Loucy (cell line): Measurements from ENCODE around the gene SH3GL1.
"Not testable (repeated sequence)": the region's sequence is repeated elsewhere in the genome, so short reads cannot be mapped to it uniquely, and the experiment has no call there.

Source experiments
- H2AFZ ChIP-seq: fragments of 200-600 bp; sonication (generic); 2 replicates; pipeline ENCODE4 v1.6.0; 2016; ENCODE audit warnings: antibody characterized with exemption, mild to moderate bottlenecking, low read length, moderate library complexity
- H3F3A ChIP-seq: fragments of 200-600 bp; 2 replicates; pipeline ENCODE4 v1.6.0; 2016; ENCODE audit warnings: antibody characterized with exemption, low read depth, mild to moderate bottlenecking
- H3K27me3 ChIP-seq: fragments of 200-600 bp; sonication (generic); 2 replicates; pipeline ENCODE4 v1.6.1; 2014; ENCODE audit warnings: low read length, mild to moderate bottlenecking; ENCODE audit not compliant: insufficient read depth, poor library complexity, severe bottlenecking
- H3K36me3 ChIP-seq: fragments of 200-600 bp; sonication (generic); 2 replicates; pipeline ENCODE4 v1.6.1; 2016; ENCODE audit warnings: low read length; ENCODE audit not compliant: insufficient read depth
- H3K4me1 ChIP-seq: fragments of 200-600 bp; sonication (generic); 2 replicates; pipeline ENCODE4 v1.5.1; 2014; ENCODE audit warnings: low read length, mild to moderate bottlenecking; ENCODE audit not compliant: insufficient read depth, poor library complexity, severe bottlenecking
- H3K4me2 ChIP-seq: fragments of 200-600 bp; sonication (generic); 2 replicates; pipeline ENCODE4 v1.6.0; 2014; ENCODE audit warnings: antibody characterized with exemption, low read length, low read depth, mild to moderate bottlenecking; ENCODE audit not compliant: poor library complexity, severe bottlenecking
- H3K4me3 ChIP-seq: fragments of 200-600 bp; sonication (generic); 2 replicates; pipeline ENCODE4 v1.5.1; 2014; ENCODE audit warnings: low read length, mild to moderate bottlenecking, mixed read lengths; ENCODE audit not compliant: poor library complexity, severe bottlenecking
- H3K79me2 ChIP-seq: fragments of 200-600 bp; sonication (generic); 2 replicates; pipeline ENCODE4 v1.6.1; 2014; ENCODE audit warnings: low read length; ENCODE audit not compliant: insufficient read depth
- H3K9ac ChIP-seq: fragments of 200-600 bp; sonication (generic); 2 replicates; pipeline ENCODE4 v1.6.0; 2014; ENCODE audit warnings: mild to moderate bottlenecking, low read depth, low read length, moderate library complexity; ENCODE audit not compliant: poor library complexity, severe bottlenecking
- H3K9me2 ChIP-seq: fragments of 200-600 bp; sonication (generic); replicated peaks from 2 replicates; pipeline ENCODE4 v1.6.1; 2016; ENCODE audit warnings: low read depth, low read length, mixed read lengths
- H3K9me3 ChIP-seq: fragments of 200-600 bp; sonication (generic); 2 replicates; pipeline ENCODE4 v1.6.1; 2014; ENCODE audit warnings: mild to moderate bottlenecking, antibody characterized with exemption, low read length, low read depth; ENCODE audit not compliant: insufficient read depth
- H4K20me1 ChIP-seq: fragments of 200-600 bp; sonication (generic); 2 replicates; pipeline ENCODE4 v1.6.0; 2014; ENCODE audit warnings: antibody characterized with exemption, low read length, mild to moderate bottlenecking; ENCODE audit not compliant: insufficient read depth, poor library complexity, severe bottlenecking
- CTCF ChIP-seq: fragments of 200-600 bp; sonication (generic); conservative IDR thresholded peaks from 2 replicates; pipeline ENCODE4 v1.5.1; 2014; ENCODE audit warnings: mild to moderate bottlenecking, antibody characterized with exemption, low read length
- EZH2phosphoT487 ChIP-seq: fragments of 200-600 bp; IDR thresholded peaks from 2 replicates; pipeline ENCODE4 v1.6.1; 2018; ENCODE audit warnings: antibody characterized with exemption, mild to moderate bottlenecking, moderate library complexity, borderline replicate concordance

Gene SH3GL1

GRCh38 chr19:4350726-4351125 is 49.6 kb downstream of the SH3GL1 start:
- TF ChIP-seq CTCF: no peak
- no peak for TF ChIP-seq EZH2phosphoT487

GRCh38 chr19:4350111-4350510 is 50.2 kb downstream of the SH3GL1 start:
- Histone ChIP-seq H3K79me2 (no peaks in the 10 kb centered on the region), H3K4me2 (no peak overlapping the region), H3K9me3 (no peaks in the 10 kb centered on the region), H3K36me3 (no peaks in the 10 kb centered on the region), H3K4me1 (peaks cover 8% of the 10 kb centered on the region), H3F3A (no peaks in the 10 kb centered on the region), H3K4me3 (no peak overlapping the region), H4K20me1 (peaks cover 3% of the 10 kb centered on the region), H3K9me2 (no peaks in the 10 kb centered on the region), H2AFZ (no peak overlapping the region), H3K27me3 (no peaks in the 10 kb centered on the region), H3K9ac (no peak overlapping the region)
- TF ChIP-seq CTCF: no peak
- TF ChIP-seq EZH2phosphoT487: no peak

More at GRCh38 chr19:4350726-4351125, 49.6 kb downstream of the SH3GL1 start:
- Histone ChIP-seq H3K36me3 (no peaks in the 10 kb centered on the region), H3K9me2 (no peaks in the 10 kb centered on the region), H3K4me3 (no peak overlapping the region), H3F3A (no peaks in the 10 kb centered on the region), H3K27me3 (no peaks in the 10 kb centered on the region), H3K9me3 (no peaks in the 10 kb centered on the region), H3K9ac (no peak overlapping the region), H3K79me2 (no peaks in the 10 kb centered on the region), H4K20me1 (peaks cover 3% of the 10 kb centered on the region), H2AFZ (no peak overlapping the region), H3K4me1 (peaks cover 7% of the 10 kb centered on the region), H3K4me2 (no peak overlapping the region)

GRCh38 chr19:4349225-4349624 is 51.1 kb downstream of the SH3GL1 start:
- not testable (repeated sequence) for H3K79me2 ChIP-seq, H2AFZ ChIP-seq, H3K4me3 ChIP-seq, H3K9me2 ChIP-seq, H3K9me3 ChIP-seq, H4K20me1 ChIP-seq, H3K4me2 ChIP-seq, H3K36me3 ChIP-seq, H3K27me3 ChIP-seq, H3F3A ChIP-seq, H3K9ac ChIP-seq
- H3K4me1 ChIP-seq: peaks cover 11% of the 10 kb centered on the region

- no peak for TF ChIP-seq CTCF
- TF ChIP-seq EZH2phosphoT487: no peak
- Histone ChIP-seq H4K20me1 (peaks cover 6% of the 10 kb centered on the region), H2AFZ (no peak overlapping the region), H3K9ac (no peak overlapping the region), H3K27me3 (no peaks in the 10 kb centered on the region), H3K36me3 (no peaks in the 10 kb centered on the region), H3K9me3 (no peaks in the 10 kb centered on the region), H3K4me2 (no peak overlapping the region), H3K4me3 (no peak overlapping the region), H3F3A (no peaks in the 10 kb centered on the region), H3K4me1 (peaks cover 15% of the 10 kb centered on the region), H3K9me2 (no peaks in the 10 kb centered on the region), H3K79me2 (peaks cover 8% of the 10 kb centered on the region)
Observed at GRCh38 chr19:4347521-4347920, 52.8 kb downstream of the SH3GL1 start.
